ENCODE results near the gene JPH2.
"Not testable (repeated sequence)": the region's sequence is repeated elsewhere in the genome, so short reads cannot be mapped to it uniquely, and the experiment has no call there.

JPH2 gene

DNA sequence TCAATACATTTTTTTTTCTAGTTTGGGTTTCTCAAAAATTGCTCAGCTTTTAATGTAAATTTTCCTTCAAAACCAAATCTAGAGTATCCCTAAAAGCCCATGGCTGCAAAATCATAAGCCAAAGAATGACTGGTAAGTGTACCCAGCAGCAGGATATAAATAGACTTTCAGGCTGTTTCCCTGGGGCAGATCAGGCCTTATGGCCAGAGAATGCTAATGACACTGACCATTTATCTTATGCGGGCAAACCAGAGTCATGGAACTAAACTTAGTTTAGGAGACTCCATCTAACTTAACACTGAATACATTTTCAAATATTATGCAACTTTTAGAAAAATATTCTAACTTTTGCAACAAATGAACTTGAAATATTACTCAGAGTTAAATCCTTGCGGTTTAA, 16.2 kb upstream of the JPH2 start:
- Mint-ChIP-seq H3K27me3 (no peaks in the 10 kb centered on the region), H3K9me3 (no peaks in the 10 kb centered on the region), H3K4me1 (peaks cover 81% of the 10 kb centered on the region), H3K4me3 (no peak overlapping the region), H3K36me3 (peaks cover 26% of the 10 kb centered on the region), H3K27ac (no peak overlapping the region)

DNA sequence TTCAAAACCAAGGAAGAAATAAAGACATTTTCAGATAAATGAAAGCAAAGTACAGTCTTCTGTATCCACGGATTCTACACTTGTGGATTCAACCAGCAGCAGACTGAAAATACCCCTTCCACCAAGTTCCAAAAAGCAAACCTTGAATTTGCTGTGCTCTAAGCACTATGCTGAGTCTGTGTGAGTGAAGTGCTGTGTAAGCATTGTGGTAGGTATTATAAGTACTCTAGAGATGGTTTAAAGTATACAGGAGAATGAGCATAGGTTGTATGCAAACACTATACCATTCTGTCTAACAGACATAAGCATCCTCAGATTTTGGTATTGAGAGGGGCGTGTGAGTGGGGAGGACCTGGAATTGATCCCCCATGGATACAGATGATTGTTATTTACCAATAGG, 14.0 kb upstream of the JPH2 start:
- H3K27ac Mint-ChIP-seq, result peak overlapping the region; percentile 35
- H3K36me3 Mint-ChIP-seq, result peaks cover 22% of the 10 kb centered on the region
- no peaks in the 10 kb centered on the region for H3K9me3 Mint-ChIP-seq
- peaks cover 59% of the 10 kb centered on the region for H3K4me1 Mint-ChIP-seq
- H3K27me3 Mint-ChIP-seq, result no peaks in the 10 kb centered on the region
- no peak overlapping the region for H3K4me3 Mint-ChIP-seq

DNA sequence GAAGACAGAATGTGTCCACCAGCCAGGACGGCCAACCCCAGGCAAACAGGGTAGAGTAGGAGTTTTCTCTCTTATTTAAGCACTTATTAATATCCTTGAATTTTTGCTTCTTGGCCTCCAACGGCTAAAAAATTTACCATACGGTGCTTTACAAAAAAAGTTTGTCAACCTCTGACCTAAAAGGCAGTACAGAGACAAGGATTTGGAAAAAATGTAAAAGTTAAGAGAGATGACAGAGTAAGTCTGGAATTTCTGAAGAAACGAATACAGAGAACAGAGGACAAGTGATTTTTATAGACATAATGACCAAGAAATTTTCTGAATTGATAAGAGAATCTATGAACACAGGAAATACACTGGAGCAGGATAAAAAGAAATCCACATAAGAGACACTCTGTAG, 13.4 kb upstream of the JPH2 start:
- peaks cover 22% of the 10 kb centered on the region for H3K36me3 Mint-ChIP-seq
- H3K9me3 Mint-ChIP-seq, result no peaks in the 10 kb centered on the region
- H3K4me3 Mint-ChIP-seq, result no peak overlapping the region
- H3K27me3 Mint-ChIP-seq, result no peaks in the 10 kb centered on the region
- H3K27ac Mint-ChIP-seq, result peak overlapping the region; percentile 96
- peaks cover 56% of the 10 kb centered on the region for H3K4me1 Mint-ChIP-seq

DNA sequence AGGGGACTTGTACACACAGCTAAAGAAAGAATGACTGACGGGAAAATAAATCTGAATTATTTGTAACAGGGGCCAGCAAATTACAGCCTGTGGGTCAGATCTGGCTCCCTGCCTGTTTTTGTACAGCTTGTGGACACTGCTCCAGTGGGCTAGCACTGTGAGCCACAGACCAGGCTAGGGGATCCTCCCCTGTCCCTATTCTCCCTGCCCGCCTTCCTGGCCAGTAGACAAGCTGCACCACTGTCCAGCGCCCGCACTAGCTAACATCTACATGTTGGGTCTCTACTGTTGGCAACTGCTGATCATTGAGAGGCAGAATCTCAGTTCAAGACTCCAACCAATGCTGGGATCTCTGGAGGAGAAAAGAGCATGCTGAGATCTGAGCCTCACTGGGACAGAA, 12.9 kb upstream of the JPH2 start:
- peaks cover 22% of the 10 kb centered on the region for H3K36me3 Mint-ChIP-seq
- no peaks in the 10 kb centered on the region for H3K27me3 Mint-ChIP-seq
- peak overlapping the region; percentile 88 for H3K27ac Mint-ChIP-seq
- H3K4me1 Mint-ChIP-seq, result peaks cover 54% of the 10 kb centered on the region
- no peaks in the 10 kb centered on the region for H3K9me3 Mint-ChIP-seq
- no peak overlapping the region for H3K4me3 Mint-ChIP-seq

DNA sequence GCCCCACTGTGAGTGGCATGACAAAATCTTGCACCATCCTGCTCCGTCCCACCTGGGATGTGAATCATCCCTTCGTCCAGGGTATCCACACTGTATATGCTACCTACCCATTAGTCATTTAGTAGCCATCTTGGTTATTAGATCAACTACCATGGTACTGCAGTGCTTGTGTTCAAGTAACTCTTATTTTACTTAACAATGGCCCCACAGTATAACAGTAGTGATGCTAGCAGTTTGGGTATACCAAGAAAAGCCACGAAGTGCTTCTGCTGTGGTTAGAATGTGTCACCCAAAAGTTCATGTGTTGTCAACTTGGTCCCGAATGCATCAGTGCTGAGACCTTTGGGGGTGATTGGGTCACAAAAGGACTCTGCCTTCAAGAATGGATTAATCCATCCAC, 11.9 kb upstream of the JPH2 start:
- Mint-ChIP-seq H3K27ac (peak overlapping the region; percentile 88), H3K9me3 (no peaks in the 10 kb centered on the region), H3K4me3 (no peak overlapping the region), H3K4me1 (peaks cover 48% of the 10 kb centered on the region), H3K27me3 (no peaks in the 10 kb centered on the region), H3K36me3 (peaks cover 22% of the 10 kb centered on the region)

DNA sequence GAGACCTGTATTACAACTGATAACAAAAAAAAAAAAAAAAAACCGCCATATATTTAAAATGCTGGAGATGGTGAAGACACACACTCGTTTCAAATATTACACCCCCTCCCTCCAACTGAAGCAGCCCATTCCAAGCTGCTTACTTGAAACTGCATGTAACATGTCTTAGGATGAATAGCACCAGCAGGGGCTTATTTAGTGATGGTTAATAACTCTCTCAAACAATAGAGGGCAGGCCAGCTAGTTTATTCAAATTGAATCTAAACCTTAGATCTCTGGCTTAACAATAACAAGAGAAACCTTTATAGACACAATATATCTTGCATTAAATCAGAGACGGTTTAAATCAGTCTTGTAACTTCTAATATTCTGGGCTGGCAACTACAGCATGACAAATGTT, 9.3 kb upstream of the JPH2 start:
- H3K4me3 Mint-ChIP-seq, result no peak overlapping the region
- no peaks in the 10 kb centered on the region for H3K9me3 Mint-ChIP-seq
- H3K27me3 Mint-ChIP-seq, result no peaks in the 10 kb centered on the region
- H3K36me3 Mint-ChIP-seq, result peaks cover 18% of the 10 kb centered on the region
- H3K4me1 Mint-ChIP-seq, result peaks cover 27% of the 10 kb centered on the region
- no peak overlapping the region for H3K27ac Mint-ChIP-seq

DNA sequence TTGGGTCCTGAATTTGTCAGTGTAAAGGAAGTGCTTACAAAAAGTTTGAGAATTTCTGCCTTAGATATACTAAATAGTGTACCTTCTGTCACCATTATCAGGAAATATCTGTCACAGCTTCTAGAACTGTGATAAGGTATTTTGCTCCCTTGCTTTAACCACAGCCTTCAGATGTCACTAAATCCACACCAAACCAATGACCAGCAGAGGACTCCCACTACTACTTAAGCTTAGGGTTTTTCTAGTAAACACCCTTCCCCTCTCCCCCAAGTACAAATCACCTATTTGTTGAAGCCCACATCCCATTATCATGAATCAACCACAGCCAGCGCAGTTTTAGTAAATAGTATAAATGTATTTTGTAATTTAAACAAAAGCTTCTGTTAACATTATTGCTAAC, 8.6 kb upstream of the JPH2 start:
- Mint-ChIP-seq H3K4me1 (peaks cover 20% of the 10 kb centered on the region), H3K9me3 (no peaks in the 10 kb centered on the region), H3K27me3 (no peaks in the 10 kb centered on the region), H3K4me3 (no peak overlapping the region), H3K36me3 (peaks cover 14% of the 10 kb centered on the region), H3K27ac (no peak overlapping the region)

DNA sequence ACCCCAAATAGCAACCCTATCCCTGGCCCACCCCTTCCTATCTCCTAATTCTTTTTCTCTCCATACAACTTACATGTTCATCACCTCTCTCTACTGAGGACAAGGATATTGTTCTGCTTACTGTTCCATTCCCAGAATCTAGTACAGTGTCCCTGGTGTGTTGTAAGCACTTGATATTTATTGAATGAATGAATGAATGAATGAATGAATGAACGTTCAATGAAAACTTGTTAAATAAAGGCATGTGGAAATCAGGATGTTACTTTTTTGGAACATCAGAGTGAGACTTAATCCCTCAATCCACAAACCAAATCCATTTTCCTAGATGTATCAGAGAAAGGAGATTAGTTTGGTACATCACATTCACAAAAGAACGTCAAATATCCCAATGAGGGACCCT, 6.8 kb upstream of the JPH2 start:
- peak overlapping the region; percentile 8 for H3K27ac Mint-ChIP-seq
- peaks cover 2% of the 10 kb centered on the region for H3K4me1 Mint-ChIP-seq
- H3K36me3 Mint-ChIP-seq, result peaks cover 4% of the 10 kb centered on the region
- H3K27me3 Mint-ChIP-seq, result peaks cover 6% of the 10 kb centered on the region
- H3K4me3 Mint-ChIP-seq, result no peak overlapping the region
- no peaks in the 10 kb centered on the region for H3K9me3 Mint-ChIP-seq

DNA sequence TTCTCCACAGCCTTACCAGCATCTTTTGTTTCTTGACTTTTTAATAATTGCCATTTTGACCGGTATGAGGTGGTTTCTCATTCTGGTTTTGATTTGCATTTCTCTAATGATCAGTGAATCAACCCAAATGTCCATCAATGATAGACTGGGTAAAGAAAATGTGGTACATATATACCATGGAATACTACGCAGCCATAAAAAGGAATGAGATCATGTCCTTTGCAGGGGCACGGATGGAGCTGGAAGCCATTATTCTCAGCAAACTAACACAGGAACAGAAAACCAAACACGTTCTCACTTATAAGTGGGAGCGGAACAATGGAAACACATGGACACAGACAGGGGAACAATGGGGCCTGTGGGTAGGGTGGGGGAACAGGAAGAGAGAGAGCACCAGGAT, 4.7 kb upstream of the JPH2 start:
- H3K36me3 Mint-ChIP-seq, H3K9me3 Mint-ChIP-seq, H3K4me3 Mint-ChIP-seq, H3K27ac Mint-ChIP-seq: not testable (repeated sequence)
- H3K27me3 Mint-ChIP-seq, result peaks cover 15% of the 10 kb centered on the region
- H3K4me1 Mint-ChIP-seq, result peaks cover 11% of the 10 kb centered on the region

DNA sequence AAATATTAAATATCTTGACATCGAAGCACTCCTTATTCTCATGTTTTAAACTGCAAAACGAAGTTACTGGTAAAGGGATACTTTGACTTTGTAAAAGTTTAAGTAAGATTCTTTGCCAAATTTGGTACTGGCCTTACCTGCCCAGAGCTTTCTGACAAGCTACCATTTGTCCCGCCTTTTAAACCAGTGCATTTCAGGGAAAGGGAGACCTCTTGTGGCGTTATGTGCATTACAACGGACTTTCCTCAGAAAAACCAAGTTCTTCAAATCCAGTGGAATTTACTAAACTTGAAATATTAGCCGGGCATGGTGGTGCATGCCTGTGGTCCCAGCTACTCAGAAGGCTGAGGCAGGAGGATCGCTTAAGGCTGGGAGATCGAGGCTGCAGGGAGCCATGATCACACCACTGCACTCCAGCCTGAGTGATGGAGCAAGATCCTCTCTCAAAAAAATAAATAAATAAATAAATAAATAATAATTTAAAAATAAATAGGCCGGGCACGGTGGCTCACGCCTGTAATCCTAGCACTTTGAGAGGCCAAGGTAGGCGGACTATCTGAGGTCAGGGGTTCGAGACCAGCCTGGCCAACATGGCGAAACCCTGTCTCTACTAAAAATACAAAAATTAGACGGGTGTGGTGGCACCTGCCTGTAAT, 3.3 kb upstream of the JPH2 start:
- H3K4me3 Mint-ChIP-seq, H3K36me3 Mint-ChIP-seq, H3K9me3 Mint-ChIP-seq: not testable (repeated sequence)
- peaks cover 23% of the 10 kb centered on the region for H3K27me3 Mint-ChIP-seq
- peak overlapping the region; percentile 19 for H3K27ac Mint-ChIP-seq
- peaks cover 14% of the 10 kb centered on the region for H3K4me1 Mint-ChIP-seq

DNA sequence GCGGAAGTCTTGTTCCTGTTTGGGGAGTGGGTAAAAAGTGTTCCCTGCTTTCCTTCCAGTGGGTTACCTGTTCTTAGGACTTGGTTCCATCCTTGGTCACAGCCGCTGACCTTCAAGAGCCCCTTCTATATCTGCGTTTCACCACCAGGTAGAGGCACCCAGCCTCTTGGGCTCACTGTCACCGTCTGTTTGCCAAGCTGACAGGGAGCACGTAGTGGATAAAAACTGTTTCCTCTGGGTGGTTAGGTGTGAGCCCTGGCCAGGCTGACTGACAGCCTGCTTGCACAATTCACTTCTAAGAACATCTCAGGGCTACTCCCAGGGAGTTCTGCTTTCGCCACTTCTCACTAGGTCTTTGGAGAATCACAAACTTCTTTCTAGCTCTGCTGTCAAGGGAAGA, 1.8 kb upstream of the JPH2 start:
- Mint-ChIP-seq H3K27me3 (peaks cover 25% of the 10 kb centered on the region), H3K9me3 (no peaks in the 10 kb centered on the region), H3K36me3 (no peaks in the 10 kb centered on the region), H3K4me1 (peaks cover 14% of the 10 kb centered on the region), H3K27ac (no peak overlapping the region), H3K4me3 (no peak overlapping the region)

DNA sequence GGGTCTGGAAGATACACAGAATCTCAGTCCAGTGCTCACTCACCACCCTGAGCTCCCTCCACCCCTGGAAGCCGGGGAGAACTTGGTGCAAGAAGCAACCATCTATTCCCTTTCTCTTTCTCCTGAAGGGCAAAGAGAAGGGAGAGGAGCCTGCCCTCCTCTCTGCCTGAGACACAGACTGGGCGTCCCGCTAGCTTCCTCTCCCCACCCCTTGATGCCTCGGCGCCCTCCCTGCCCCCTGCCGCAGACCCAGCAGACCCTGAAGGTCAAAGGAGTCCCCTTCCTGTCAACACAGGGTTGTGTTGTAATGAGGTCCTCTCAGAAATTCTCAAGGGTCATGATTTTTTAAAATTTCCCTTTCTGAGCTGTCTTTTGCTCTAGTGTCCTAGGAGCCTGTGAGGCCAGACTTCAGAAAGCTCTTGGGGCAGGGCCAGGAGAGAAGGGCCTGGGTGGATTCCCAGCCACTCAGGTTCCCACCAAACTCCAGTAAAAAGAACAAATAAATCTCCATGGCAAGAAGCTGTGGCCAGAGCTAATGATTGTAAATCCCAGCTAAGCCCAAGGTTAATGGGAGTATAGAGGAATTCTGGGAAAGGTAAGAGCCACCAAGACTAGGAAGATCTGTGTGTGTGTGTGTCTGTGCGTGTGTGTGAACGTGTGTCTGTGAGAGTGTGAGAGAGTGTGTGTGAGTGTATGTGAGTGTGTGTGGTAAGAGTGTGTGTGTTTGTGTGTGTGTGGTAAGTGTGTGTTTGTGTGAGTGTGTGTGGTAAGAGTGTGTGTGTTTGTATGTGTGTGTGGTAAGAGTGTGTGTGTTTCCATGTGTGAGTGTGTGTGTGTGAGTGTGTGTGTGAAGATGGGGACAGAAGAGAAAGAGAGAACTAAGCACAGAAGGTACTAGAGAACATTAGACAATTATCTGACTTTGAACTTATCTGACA, 1.1 kb upstream of the JPH2 start:
- Mint-ChIP-seq H3K4me1 (peaks cover 14% of the 10 kb centered on the region), H3K36me3 (no peaks in the 10 kb centered on the region), H3K4me3 (no peak overlapping the region), H3K27me3 (peaks cover 27% of the 10 kb centered on the region), H3K27ac (no peak overlapping the region), H3K9me3 (no peaks in the 10 kb centered on the region)

DNA sequence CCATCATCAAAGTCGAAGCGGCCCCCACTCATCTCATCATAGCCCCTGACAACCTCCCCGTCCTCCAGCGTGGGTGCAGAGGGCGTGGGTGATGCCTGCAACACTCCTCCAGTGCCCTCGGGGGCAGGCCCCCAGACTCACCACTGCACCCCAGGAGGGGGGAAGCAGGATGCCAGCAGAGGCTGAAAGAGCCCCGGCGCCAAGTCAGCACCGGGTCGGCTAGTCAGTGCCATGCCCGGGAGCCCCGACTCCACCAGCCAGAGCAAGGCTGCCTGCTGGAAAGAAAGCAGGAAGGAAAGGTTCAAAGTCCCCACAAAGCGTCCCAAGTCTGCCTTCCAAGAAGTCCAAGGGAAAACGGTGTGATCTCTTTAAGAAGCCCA, 324 bp downstream of the JPH2 start:
- Mint-ChIP-seq H3K36me3 (no peaks in the 10 kb centered on the region), H3K4me1 (peaks cover 14% of the 10 kb centered on the region)

DNA sequence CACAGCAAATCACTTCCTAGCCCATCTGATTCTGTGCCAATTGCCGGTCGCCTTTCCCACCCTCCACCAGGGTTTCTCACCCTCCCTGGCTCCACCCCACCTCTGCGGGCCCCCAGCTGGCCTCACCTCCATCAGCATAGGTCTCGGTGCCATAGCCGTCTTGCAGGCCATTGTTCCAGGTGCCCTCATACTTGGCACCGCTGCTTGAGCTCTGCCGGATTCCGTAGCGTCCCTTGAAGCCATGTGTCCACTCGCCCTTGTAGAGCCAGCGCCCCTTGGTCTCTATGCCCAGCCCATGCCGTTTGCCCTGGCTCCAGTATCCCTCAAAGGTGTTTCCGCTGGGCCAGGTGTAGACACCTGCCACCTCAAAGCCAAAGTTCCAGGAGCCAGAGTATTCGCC, 787 bp downstream of the JPH2 start:
- Mint-ChIP-seq H3K27ac (no peak overlapping the region), H3K9me3 (no peaks in the 10 kb centered on the region), H3K4me3 (no peak overlapping the region), H3K27me3 (peaks cover 33% of the 10 kb centered on the region), H3K4me1 (peaks cover 14% of the 10 kb centered on the region), H3K36me3 (no peaks in the 10 kb centered on the region)

More for the DNA sequence above, 324 bp downstream of the JPH2 start:
- peaks cover 31% of the 10 kb centered on the region for H3K27me3 Mint-ChIP-seq
- no peak overlapping the region for H3K4me3 Mint-ChIP-seq
- no peaks in the 10 kb centered on the region for H3K9me3 Mint-ChIP-seq
- no peak overlapping the region for H3K27ac Mint-ChIP-seq

DNA sequence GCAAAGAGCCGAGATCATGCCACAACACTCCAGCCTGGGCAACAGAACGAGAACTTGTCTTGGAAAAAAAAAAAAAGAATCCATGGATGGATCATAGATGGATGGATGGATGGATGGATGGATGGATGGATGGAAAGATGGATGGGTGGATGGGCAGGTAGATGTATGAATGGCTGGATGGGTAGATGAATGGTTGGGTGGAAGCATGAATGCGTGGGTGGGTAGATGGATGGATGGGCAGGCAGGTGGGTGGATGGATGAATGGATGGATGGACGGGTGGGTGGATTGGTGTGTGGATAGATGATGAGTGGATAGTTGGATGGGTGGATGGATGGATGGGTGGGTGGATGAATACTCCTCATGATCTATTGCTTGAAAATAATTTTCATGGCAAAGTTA, 1.4 kb downstream of the JPH2 start:
- H3K36me3 Mint-ChIP-seq, result no peaks in the 10 kb centered on the region
- H3K4me3 Mint-ChIP-seq, result no peak overlapping the region
- peaks cover 38% of the 10 kb centered on the region for H3K27me3 Mint-ChIP-seq
- H3K27ac Mint-ChIP-seq, result no peak overlapping the region
- no peaks in the 10 kb centered on the region for H3K9me3 Mint-ChIP-seq
- H3K4me1 Mint-ChIP-seq, result peaks cover 14% of the 10 kb centered on the region

DNA sequence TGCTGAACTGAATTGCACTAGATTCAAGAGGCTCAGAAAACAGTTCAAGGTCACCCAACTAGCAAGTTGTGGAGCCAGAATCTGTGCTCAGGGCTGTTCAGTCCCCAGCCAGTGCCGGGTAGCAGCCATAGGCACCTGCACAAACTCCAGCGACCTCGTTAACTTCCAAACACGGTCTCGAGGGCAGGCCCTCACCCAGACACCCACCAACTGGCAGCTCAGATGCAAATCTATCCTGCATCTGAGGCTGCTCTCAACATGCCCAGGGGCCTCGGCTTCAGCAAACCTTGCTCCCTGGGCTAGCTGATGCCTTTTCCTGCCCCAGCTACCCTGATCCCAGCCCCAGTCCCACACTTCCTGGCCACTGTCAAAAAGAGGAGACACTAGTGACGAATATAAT, 3.7 kb downstream of the JPH2 start:
- no peak overlapping the region for H3K27ac Mint-ChIP-seq
- H3K36me3 Mint-ChIP-seq, result no peaks in the 10 kb centered on the region
- no peak overlapping the region for H3K4me3 Mint-ChIP-seq
- H3K27me3 Mint-ChIP-seq, result peaks cover 31% of the 10 kb centered on the region
- peaks cover 14% of the 10 kb centered on the region for H3K4me1 Mint-ChIP-seq
- H3K9me3 Mint-ChIP-seq, result no peaks in the 10 kb centered on the region

All from activated naive CD4-positive, alpha-beta T cell treated with anti-CD3 and anti-CD28 coated beads, Interleukin-2, amount 50 U/mL, for 24 hours (primary cell).